22Rv1 (cell line): ENCODE measurements around the gene EMP2.

Source experiments
- ZFX ChIP-seq: fragments of 450-650 bp; IDR thresholded peaks from 2 replicates; pipeline ENCODE4 v1.6.1; 2017; ENCODE audit warnings: antibody characterized with exemption, borderline replicate concordance
- TF ChIP-seq, protein P1 (sequence below): fragments of 450-650 bp; IDR thresholded peaks from 2 replicates; pipeline ENCODE4 v1.5.1; 2017; ENCODE audit warnings: mild to moderate bottlenecking

DNA sequence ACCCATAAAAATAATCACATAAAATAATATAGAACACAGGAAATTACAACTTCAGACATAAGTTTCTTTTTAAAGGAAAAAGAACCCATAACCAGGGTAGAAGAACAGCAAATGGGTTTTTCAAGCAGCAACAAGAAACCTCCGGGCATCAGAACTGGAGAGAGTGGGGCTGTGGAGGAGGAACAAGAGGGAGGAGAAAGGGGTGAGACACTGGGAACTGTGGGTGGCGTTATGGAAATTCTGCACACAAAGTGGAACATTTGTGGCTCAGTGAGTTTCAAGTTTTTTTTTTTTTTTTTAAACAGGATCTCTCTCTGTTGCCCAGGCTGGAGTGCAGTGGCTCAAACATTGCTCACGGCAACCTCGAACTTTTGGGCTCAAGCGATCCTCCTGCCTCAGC, 22.6 kb downstream of the EMP2 start:
- TF ChIP-seq, protein P1, sequence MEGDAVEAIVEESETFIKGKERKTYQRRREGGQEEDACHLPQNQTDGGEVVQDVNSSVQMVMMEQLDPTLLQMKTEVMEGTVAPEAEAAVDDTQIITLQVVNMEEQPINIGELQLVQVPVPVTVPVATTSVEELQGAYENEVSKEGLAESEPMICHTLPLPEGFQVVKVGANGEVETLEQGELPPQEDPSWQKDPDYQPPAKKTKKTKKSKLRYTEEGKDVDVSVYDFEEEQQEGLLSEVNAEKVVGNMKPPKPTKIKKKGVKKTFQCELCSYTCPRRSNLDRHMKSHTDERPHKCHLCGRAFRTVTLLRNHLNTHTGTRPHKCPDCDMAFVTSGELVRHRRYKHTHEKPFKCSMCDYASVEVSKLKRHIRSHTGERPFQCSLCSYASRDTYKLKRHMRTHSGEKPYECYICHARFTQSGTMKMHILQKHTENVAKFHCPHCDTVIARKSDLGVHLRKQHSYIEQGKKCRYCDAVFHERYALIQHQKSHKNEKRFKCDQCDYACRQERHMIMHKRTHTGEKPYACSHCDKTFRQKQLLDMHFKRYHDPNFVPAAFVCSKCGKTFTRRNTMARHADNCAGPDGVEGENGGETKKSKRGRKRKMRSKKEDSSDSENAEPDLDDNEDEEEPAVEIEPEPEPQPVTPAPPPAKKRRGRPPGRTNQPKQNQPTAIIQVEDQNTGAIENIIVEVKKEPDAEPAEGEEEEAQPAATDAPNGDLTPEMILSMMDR = no peak
- TF ChIP-seq ZFX = no peak
